WI38 (cell line): ENCODE results near the gene LTBP2.

Experiments used
- H3K4me3 ChIP-seq: 2 replicates; pipeline ENCODE4 v1.5.1; 2011; ENCODE audit warnings: low read depth, mild to moderate bottlenecking, control low read depth, low read length
- TF ChIP-seq, protein P1 (sequence below): IDR thresholded peaks from 2 replicates; pipeline ENCODE4 v1.5.1; 2012; ENCODE audit warnings: low read depth, mild to moderate bottlenecking, control low read depth, low read length

LTBP2 gene

DNA sequence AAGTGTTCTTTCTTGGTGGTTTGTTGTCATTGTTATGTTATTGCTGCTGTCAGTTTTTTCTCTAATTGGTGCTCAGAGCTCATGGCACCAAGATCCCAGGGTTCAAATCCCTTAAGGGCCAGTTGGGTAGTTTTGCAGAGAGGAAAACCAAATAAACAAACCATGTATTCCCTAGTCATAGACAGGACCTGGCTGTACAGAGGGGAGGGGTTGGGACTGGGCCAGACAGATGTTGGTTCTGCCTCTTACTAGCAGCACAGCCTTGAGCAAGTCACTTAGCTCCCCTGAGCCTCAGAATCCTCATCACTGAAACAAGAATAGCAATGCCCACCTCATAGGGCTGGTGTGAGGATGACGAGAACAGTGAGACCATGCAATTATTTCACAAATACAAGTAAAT lies 53.4 kb downstream of the LTBP2 start:
- no peak overlapping the region for H3K4me3 ChIP-seq
- TF ChIP-seq, protein P1, sequence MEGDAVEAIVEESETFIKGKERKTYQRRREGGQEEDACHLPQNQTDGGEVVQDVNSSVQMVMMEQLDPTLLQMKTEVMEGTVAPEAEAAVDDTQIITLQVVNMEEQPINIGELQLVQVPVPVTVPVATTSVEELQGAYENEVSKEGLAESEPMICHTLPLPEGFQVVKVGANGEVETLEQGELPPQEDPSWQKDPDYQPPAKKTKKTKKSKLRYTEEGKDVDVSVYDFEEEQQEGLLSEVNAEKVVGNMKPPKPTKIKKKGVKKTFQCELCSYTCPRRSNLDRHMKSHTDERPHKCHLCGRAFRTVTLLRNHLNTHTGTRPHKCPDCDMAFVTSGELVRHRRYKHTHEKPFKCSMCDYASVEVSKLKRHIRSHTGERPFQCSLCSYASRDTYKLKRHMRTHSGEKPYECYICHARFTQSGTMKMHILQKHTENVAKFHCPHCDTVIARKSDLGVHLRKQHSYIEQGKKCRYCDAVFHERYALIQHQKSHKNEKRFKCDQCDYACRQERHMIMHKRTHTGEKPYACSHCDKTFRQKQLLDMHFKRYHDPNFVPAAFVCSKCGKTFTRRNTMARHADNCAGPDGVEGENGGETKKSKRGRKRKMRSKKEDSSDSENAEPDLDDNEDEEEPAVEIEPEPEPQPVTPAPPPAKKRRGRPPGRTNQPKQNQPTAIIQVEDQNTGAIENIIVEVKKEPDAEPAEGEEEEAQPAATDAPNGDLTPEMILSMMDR, result no peak

DNA sequence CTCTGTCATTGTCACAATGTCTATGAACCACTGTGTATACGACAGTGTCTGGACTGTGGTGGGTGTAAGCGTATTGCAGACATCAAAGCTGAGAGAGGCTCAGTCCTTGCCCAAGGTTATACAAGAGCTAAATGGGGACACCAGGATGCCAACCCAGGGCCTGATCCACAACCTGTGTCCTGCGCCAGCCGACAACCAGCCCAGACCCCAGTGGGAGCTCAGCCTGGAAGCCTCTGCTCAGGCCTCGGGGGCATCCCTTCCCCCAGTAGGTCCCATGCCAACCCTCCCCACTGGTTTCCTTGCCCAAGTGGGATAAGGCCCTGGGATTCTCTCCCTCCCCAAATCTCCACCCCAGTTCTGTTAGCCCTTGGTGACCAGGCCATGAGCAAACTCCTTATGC lies 54.3 kb downstream of the LTBP2 start:
- TF ChIP-seq, protein P1, result no peak
- H3K4me3 ChIP-seq, result no peak overlapping the region

DNA sequence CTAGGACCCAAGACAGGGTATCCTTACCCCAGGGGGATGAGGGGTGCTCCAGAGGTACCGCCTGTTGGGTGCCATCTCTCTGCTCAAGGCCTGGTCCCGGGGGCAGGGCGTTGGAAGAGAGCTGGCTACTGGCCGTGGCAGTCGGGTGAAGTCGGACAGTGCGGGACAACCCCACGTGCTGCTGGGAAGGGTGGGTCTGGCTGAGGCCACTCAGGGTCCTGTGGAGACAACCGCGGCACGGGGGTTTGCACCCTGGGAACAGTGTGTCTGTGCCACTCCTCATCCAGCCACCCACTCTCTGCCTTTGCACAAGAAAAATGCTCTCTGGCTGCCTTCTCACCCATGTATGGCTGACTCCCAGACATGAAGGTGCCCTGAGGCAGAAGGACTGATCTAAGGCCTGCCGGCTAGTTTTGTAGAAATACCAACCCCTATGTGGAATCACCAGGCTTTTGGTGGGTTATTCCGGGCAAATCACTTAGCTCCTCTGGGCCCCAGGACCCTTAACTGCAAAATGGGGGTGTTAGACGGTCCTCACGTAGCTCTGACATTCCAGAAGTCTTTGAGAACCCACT lies 56.5 kb downstream of the LTBP2 start:
- TF ChIP-seq, protein P1, result no peak

DNA sequence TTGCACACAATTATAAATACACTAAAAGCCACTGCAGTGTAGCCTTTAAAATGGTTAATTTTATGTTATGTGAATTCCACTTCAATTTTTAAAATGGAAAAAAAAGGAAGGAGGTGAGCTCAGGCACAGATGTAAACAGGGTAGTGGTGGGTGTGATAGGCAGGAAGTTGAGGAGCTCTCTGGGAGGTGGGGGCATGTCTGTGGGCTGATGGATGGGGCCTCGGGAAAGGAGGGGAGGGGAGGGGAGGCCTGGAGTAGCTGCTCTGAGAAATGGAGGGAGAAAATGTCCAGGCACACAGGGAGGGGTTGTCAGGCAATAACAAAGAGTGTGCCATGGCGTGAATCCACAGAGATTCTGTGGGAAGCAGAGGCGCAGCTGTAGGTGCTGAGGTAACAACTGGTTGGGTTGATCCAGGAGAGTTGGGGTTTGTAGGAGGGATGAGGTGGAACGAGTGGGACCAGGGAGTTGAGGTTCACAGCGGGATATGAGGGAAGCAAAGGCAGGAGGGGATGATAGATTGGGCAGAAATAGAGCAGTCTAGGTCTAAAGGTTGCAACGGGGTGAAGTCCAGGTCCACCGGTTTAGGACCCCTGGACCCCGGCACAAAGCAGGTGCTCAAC lies 57.2 kb downstream of the LTBP2 start:
- H3K4me3 ChIP-seq, result no peak overlapping the region
- TF ChIP-seq, protein P1, result no peak

More for the DNA sequence above, 56.5 kb downstream of the LTBP2 start:
- H3K4me3 ChIP-seq, result no peak overlapping the region

DNA sequence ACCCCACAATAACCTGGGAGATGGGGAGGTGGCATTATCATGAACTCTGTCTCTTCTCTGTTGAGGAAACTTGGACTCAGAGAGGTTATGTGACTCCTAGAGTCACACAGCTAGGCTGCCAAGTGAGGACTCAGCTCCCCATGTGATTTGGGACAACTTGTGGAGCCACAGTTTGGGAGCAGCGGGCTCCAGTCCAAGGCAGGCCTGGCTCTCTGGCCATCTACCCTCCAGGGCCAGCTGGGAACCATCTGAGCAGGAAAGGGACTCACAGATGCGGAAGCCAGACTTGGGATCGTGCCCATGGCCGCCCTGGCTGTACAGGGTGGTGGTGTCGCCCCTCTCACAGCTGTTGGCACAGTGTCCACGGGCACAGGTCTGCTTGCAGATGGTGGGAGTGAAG lies 59.4 kb downstream of the LTBP2 start:
- TF ChIP-seq, protein P1, result no peak
- H3K4me3 ChIP-seq, result no peak overlapping the region

DNA sequence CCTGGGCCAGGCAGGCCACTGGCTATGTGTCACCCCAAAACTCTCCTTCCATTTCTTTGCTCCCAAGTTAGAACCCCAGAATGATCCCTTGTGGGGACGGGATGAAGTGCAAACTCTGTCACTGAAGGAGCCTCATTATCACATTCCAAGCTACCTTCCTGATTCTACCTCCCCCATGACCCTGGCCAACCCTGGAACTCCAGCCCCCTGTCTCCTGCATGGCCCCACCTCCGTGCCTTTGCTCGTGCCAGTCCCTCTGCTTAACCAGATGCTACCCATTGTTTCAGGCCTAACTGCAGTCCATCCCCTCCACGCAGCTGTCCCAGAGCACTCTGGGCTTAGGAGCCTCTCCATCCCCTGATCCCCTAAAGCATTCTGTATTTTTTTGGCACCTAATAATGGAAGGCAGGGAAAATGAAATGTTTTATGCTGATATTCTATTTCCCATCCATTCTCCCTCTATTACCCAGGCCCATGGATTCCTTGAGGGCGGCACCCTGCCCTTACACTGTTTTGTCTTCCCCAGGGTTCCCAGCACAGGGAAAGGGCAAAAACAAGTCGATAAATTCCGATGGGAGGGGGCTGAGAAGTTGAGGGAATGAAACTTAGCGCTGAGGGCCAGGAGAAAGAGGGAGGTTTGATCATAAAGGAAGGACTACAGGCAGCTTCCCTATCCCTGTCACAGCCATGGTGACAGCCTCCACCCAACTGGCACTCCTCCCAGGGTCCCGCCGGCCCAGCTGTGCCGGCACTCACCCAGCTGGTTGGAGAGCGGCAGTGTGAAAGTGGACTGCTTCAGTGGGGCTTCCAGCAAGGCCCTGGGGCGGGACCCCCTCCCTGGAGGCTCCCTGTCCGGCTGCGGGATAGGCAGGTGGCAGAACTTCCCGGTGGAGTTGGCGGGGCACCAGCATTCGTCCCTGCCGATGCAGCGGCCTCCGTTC lies 60.3 kb downstream of the LTBP2 start:
- TF ChIP-seq, protein P1, result no peak
- no peak overlapping the region for H3K4me3 ChIP-seq

DNA sequence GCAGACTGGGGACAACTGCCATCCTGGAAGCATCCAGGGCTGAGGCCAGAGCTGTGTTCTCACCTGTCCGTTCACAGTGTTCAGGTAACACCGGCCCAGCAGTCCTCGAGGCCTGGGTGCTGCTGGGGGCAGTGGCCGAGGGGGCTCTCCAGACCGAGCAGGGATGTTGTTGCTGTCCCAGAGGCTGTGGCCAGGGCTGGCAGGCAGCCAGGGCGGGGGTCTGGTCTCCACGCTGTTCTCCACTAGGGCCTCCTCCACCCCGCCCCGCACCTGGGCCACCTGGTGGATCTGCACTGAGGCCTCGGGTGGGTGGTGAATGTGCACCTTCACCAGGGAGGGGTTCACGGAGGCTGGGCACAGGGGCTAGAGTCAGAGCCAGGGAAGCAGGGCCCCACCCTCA lies 61.0 kb downstream of the LTBP2 start:
- TF ChIP-seq, protein P1, result no peak
- H3K4me3 ChIP-seq, result no peak overlapping the region
